ENCODE measurements around the gene GNAL.

- TF ChIP-seq, protein P1, sequence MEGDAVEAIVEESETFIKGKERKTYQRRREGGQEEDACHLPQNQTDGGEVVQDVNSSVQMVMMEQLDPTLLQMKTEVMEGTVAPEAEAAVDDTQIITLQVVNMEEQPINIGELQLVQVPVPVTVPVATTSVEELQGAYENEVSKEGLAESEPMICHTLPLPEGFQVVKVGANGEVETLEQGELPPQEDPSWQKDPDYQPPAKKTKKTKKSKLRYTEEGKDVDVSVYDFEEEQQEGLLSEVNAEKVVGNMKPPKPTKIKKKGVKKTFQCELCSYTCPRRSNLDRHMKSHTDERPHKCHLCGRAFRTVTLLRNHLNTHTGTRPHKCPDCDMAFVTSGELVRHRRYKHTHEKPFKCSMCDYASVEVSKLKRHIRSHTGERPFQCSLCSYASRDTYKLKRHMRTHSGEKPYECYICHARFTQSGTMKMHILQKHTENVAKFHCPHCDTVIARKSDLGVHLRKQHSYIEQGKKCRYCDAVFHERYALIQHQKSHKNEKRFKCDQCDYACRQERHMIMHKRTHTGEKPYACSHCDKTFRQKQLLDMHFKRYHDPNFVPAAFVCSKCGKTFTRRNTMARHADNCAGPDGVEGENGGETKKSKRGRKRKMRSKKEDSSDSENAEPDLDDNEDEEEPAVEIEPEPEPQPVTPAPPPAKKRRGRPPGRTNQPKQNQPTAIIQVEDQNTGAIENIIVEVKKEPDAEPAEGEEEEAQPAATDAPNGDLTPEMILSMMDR (IDR thresholded peaks at IDR 0.05) = peak; percentile 32 to 70 (median 46)
- no peak for TF ChIP-seq POLR2AphosphoS5 (IDR thresholded peaks at IDR 0.05)
- no peak for TF ChIP-seq EP300 (IDR thresholded peaks at IDR 0.05)
- no peak for TF ChIP-seq POLR2A (IDR thresholded peaks at IDR 0.05)
Measured at GRCh38 chr18:11654736-11655605, 34.1 kb upstream of the GNAL start.
